Omental fat pad (tissue), 4 donors: ENCODE data around the gene CIBAR2. TPM values are rescaled to one million over a fixed set of nuclear protein-coding genes. Genes with fewer than 3 reads are reported as not detected.
A peak's percentile ranks its signal among the peaks of the same experiment; 100 is the strongest.

Experiments used
- ATAC-seq: fragments of 150-250 bp; one replicate; pipeline ENCODE4 v1.9.1; 2016; ENCODE audit warnings: mild to moderate bottlenecking, moderate library complexity; ENCODE audit not compliant: low FRiP score
- DNase-seq: peaks from one replicate; pipeline ENCODE4 v3.0.0-alpha.2; 2019; ENCODE audit warnings: low spot score
- CTCF ChIP-seq, 3 donors: fragments of 450-650 bp; IDR thresholded peaks; one replicate each; pipeline ENCODE4 v1.5.1; 2016 to 2017; ENCODE audit warnings: antibody characterized with exemption in 3 of 3, mild to moderate bottlenecking in 3 of 3, moderate library complexity in 2 of 3
- total RNA-seq, 4 donors: library from RNA; depleted of rRNA; stranded (reverse); fragments of >200 nt; gene quantifications; one replicate each; pipeline ENCODE4 v1.1.0, GENCODE V29; 2016

CIBAR2 gene
- total RNA-seq, 4 donors from 2014 or later = not detected

GRCh38 chr16:85139881-85140339, 27.6 kb upstream of the CIBAR2 start:
- ATAC-seq = no peak
- no peak for TF ChIP-seq CTCF (IDR thresholded peaks at IDR 0.05)
- no peak for DNase-seq

- ATAC-seq (no peak), DNase-seq (no peak)
- no peak for TF ChIP-seq CTCF (IDR thresholded peaks at IDR 0.05)
Measured at GRCh38 chr16:85138825-85139627, 26.8 kb upstream of the CIBAR2 start.

GRCh38 chr16:85138073-85138824, 26.0 kb upstream of the CIBAR2 start:
- DNase-seq = no peak
- no peak for TF ChIP-seq CTCF (IDR thresholded peaks at IDR 0.05)
- ATAC-seq = no peak

GRCh38 chr16:85137323-85138072, 25.2 kb upstream of the CIBAR2 start:
- DNase-seq (peak; percentile 75), ATAC-seq (peak; percentile 94)
- TF ChIP-seq CTCF (IDR thresholded peaks at IDR 0.05) = no peak

GRCh38 chr16:85136702-85137322, 24.5 kb upstream of the CIBAR2 start:
- TF ChIP-seq CTCF (IDR thresholded peaks at IDR 0.05) = no peak
- ATAC-seq = peak; percentile 29
- DNase-seq = no peak

GRCh38 chr16:85136213-85136701, 24.0 kb upstream of the CIBAR2 start:
- no peak for ATAC-seq
- no peak for DNase-seq
- TF ChIP-seq CTCF (IDR thresholded peaks at IDR 0.05) = no peak
